Lower lobe of right lung (tissue), 2 donors: Measurements from ENCODE around the gene CLSTN2. TPM values are rescaled to one million over a fixed set of nuclear protein-coding genes. Genes with fewer than 3 reads are reported as not detected.

ENCODE experiments used
- ATAC-seq, 2 donors: fragments of 200-7000 bp; cut with Tn5 transposase; one replicate each; pipeline ENCODE4 v1.9.1; 2020 to 2022; ENCODE audit warnings: mild to moderate bottlenecking in 2 of 2, moderate library complexity in 2 of 2
- DNase-seq: peaks from one replicate; pipeline ENCODE4 v3.0.0-alpha.2; 2020
- H3K27ac ChIP-seq: fragments of 200-600 bp; one replicate; pipeline ENCODE4 v1.8.0; 2022
- H3K27me3 ChIP-seq: fragments of 200-600 bp; one replicate; pipeline ENCODE4 v1.8.0; 2022; ENCODE audit warnings: low read depth
- H3K36me3 ChIP-seq: fragments of 200-600 bp; one replicate; pipeline ENCODE4 v1.8.0; 2022; ENCODE audit warnings: mild to moderate bottlenecking
- H3K4me1 ChIP-seq: fragments of 200-600 bp; one replicate; pipeline ENCODE4 v1.8.0; 2022
- H3K4me3 ChIP-seq: fragments of 200-600 bp; one replicate; pipeline ENCODE4 v1.8.0; 2022; ENCODE audit warnings: mild to moderate bottlenecking
- H3K9me3 ChIP-seq: fragments of 200-600 bp; one replicate; pipeline ENCODE4 v1.8.0; 2022
- CTCF ChIP-seq: fragments of 200-600 bp; IDR thresholded peaks from one replicate; pipeline ENCODE4 v1.8.0; 2022; ENCODE audit warnings: antibody characterized with exemption, mild to moderate bottlenecking
- intact Hi-C: fragments of 100-400 bp; cut with DNase I; formaldehyde crosslinking; loops from one replicate; pipeline ENCODE4 v1.11.0; 2022
- total RNA-seq: library from RNA; stranded (reverse); fragmentation: NEBNext Ultra II Directional; extraction: Animal tissue kit (Norgen Biotek cat#: 25700); gene quantifications from one replicate; pipeline ENCODE4 v1.2.1, GENCODE V29; 2021
- donor health status: DM: no; HTN: yes; CAD: no; lungs with severe emphysema.

The CLSTN2 gene
- total RNA-seq, 1 donor from 2014 or later, result 4.5 TPM

GRCh38 chr3:140626856-140627255 lies 691.9 kb downstream of the CLSTN2 start:
- no peak overlapping the region for H3K4me3 ChIP-seq
- no peak overlapping the region for H3K27ac ChIP-seq
- no peaks in the 10 kb centered on the region for H3K27me3 ChIP-seq
- ATAC-seq (no peak), DNase-seq (no peak)
- TF ChIP-seq CTCF, result no peak
- H3K9me3 ChIP-seq, result no peaks in the 10 kb centered on the region
- intact Hi-C loops, result no loop called here
- no peaks in the 10 kb centered on the region for H3K4me1 ChIP-seq
- no peaks in the 10 kb centered on the region for H3K36me3 ChIP-seq
